Medulla oblongata (tissue), 1 donor: ENCODE data around the gene DGKE.

Source experiments
- DNase-seq: peaks from one replicate; pipeline ENCODE4 v3.0.0-alpha.2; 2015; ENCODE audit errors: extremely low spot score

Gene DGKE

GRCh38 chr17:56833809-56834379 is at the start of gene DGKE, which contains the start of gene C17orf67:
TSS of gene DGKE (plus strand) at chr17:56834151. CDS start at chr17:56834796, 645 bp downstream.
TSS of gene C17orf67 (minus strand) at chr17:56833920. CDS start at chr17:56815810, 18,110 bp downstream.
- peak; percentile 98 for DNase-seq

DNA sequence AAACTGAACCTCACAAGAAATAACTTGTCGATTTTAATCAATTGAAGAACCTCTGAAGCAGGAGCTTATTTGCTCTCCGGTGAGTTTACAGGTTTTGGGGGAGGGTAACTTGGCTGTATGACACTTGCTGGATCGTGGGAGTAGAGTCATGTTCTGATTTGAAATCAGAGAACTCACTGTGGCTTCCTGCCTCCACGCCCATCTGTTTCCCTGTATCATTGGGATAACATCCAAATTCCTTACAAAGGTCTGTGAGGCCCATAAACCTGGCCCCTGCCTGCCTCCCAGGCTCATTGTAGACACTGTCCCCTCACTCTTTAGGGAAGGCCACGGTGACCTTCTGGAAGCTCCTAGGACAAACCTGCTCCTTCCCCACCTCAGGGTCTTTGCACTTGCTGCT is 48.5 kb upstream of the DGKE start:
- DNase-seq: no peak

GRCh38 chr17:56785997-56786680 is 47.8 kb upstream of the DGKE start:
- DNase-seq: no peak

DNA sequence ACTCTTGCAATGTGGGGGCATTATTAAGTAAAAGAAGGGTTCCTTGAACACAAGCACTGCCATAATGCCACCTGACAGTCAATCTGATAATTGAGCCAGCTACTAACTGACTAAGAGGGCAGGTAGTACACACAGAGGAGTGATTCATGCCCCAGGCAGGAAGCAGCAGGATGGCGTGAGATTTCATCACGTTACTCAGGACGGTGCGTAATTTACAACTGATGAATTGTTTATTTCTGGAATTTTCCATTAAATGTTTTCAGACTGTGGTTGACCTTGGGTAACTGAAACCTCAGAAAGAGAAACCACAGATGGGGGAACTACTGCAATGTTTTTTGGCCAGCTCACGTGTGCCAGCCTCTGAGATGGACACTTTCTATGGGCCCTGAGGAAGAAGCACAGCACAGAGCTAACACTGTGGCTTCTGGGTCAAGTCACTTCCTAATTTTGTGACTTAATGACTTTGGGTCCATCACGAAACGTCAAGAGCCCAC is 46.9 kb upstream of the DGKE start:
- peak; percentile 19 for DNase-seq

GRCh38 chr17:56792267-56792666 is 41.7 kb upstream of the DGKE start:
- DNase-seq: no peak

DNA sequence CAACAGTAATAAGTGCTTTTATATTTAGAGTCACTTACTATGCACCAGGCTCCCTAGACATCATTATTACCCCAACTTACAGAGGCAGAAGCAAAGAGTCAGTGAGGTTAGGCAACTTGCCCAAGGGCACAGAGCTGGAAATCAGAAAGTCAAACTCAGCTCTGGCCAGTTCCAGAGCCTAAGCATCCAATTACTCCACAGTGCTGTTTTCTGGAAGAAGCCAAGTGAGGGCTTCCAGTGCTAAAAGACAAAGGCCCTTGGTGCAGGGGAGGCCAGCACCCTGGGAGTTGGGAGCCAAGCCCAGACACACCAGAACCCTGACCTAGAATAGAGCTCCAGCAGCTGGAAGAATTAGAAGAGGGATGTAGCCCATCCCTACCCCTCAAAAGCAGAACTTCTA is 40.4 kb upstream of the DGKE start:
- peak; percentile 60 for DNase-seq

- DNase-seq: no peak
These were observed 40.0 kb upstream of the DGKE start for GRCh38 chr17:56793957-56794356.

GRCh38 chr17:56795221-56795865 is 38.6 kb upstream of the DGKE start:
- DNase-seq: no peak

- no peak for DNase-seq
These were observed 37.4 kb upstream of the DGKE start for GRCh38 chr17:56796536-56796935.

DNA sequence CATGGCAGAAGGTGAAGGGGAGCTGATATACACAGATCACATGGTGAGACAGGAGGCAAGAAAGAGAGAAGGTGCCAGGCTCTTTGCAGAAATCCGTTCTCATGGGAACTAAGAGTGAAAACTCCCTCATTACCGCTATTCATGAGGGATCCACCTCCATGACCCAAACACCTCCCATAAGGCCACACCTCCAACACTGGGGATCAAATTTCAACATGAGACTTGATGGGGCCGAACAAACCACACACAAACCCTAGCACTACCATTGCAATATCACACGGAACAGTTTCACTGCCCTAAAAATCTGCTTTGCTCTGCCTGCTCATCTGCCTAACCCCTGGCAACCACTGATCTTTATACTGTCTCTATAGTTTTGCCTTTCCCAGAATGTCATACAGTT is 35.0 kb upstream of the DGKE start:
- no peak for DNase-seq

GRCh38 chr17:56801459-56802178 is 32.3 kb upstream of the DGKE start:
- no peak for DNase-seq

DNA sequence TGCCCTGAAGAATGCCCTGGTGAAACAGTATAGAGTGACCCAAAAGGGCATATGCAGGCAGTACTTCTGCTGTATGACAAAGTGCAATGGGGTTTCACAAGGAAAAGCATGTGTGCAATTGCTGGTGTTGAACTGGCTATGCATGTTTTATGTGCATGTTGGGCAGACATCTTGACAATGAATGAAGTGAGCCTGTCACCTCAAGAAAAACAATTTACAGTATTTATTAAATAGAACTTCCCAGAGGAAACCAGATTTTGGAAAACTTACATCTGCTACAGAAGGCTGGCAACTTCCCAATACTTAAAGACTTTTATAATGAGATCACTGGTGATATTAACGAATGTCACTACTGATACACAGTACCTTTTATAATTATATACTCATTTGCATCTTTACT is 30.9 kb upstream of the DGKE start:
- DNase-seq: no peak

- no peak for DNase-seq
These were observed 29.5 kb upstream of the DGKE start for GRCh38 chr17:56804454-56804853.

GRCh38 chr17:56806949-56807348 is 27.0 kb upstream of the DGKE start:
- DNase-seq: no peak

DNA sequence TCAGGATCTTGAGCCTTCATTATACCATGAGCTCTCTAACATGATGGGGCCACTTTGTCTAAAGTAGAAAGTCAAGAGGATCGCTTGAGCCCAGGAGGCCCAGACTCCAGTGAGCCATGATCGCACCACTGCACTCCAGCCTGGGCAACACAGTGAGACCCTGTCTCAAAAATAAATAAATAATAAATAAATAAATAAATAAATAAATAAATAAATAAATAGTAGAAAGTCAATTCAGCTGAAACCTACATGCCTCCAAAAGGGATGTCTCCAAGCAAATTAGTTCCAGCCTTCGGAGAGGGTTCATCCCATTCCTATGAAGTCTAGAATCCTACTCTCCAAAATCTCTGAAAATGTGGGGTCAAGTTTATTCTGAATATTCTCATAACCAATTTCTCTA is 26.2 kb upstream of the DGKE start:
- no peak for DNase-seq

- DNase-seq: peak; percentile 42
These were observed 25.4 kb upstream of the DGKE start for GRCh38 chr17:56808503-56808902.

GRCh38 chr17:56809106-56809819 is 24.7 kb upstream of the DGKE start:
- no peak for DNase-seq

GRCh38 chr17:56809820-56810179 is 24.2 kb upstream of the DGKE start:
- no peak for DNase-seq

GRCh38 chr17:56810343-56810742 is 23.6 kb upstream of the DGKE start:
- DNase-seq: no peak

- DNase-seq: no peak
These were observed 22.8 kb upstream of the DGKE start for GRCh38 chr17:56810891-56811775.

- no peak for DNase-seq
These were observed 21.0 kb upstream of the DGKE start for GRCh38 chr17:56812901-56813388.
